ENCODE measurements around the gene CELSR2.

CELSR2 gene

DNA sequence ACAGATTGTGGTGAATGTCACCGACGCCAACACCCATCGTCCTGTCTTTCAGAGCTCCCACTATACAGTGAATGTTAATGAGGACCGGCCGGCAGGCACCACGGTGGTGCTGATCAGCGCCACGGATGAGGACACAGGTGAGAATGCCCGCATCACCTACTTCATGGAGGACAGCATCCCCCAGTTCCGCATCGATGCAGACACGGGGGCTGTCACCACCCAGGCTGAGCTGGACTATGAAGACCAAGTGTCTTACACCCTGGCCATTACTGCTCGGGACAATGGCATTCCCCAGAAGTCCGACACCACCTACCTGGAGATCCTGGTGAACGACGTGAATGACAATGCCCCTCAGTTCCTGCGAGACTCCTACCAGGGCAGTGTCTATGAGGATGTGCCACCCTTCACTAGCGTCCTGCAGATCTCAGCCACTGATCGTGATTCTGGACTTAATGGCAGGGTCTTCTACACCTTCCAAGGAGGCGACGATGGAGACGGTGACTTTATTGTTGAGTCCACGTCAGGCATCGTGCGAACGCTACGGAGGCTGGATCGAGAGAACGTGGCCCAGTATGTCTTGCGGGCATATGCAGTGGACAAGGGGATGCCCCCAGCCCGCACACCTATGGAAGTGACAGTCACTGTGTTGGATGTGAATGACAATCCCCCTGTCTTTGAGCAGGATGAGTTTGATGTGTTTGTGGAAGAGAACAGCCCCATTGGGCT lies 3.0 kb downstream of the CELSR2 start:
- DNase-seq: no peak

DNA sequence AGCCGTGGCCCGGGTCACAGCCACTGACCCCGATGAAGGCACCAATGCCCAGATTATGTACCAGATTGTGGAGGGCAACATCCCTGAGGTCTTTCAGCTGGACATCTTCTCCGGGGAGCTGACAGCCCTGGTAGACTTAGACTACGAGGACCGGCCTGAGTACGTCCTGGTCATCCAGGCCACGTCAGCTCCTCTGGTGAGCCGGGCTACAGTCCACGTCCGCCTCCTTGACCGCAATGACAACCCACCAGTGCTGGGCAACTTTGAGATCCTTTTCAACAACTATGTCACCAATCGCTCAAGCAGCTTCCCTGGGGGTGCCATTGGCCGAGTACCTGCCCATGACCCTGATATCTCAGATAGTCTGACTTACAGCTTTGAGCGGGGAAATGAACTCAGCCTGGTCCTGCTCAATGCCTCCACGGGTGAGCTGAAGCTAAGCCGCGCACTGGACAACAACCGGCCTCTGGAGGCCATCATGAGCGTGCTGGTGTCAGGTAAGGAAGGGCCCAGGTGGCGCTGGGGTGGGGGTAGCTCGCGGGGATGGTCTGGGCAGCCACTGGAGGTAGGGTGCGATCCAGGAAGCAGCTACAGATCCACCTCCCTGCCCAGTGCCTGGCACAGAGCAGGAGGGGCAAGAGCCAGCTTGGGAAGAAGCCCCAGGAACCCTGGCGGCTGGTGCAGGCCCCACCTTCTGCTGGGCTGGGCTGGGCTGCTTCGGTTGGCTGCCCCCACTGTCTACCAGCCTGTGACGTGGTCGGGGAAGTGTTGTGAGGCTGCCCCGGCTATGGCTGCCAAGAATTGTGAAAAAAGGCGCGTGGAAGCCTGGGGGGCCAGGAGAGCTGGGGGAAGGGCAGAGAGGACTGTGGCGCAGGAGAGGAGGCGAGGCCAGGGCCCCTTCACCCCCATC lies 3.8 kb downstream of the CELSR2 start:
- peak; percentile 72 for DNase-seq

DNA sequence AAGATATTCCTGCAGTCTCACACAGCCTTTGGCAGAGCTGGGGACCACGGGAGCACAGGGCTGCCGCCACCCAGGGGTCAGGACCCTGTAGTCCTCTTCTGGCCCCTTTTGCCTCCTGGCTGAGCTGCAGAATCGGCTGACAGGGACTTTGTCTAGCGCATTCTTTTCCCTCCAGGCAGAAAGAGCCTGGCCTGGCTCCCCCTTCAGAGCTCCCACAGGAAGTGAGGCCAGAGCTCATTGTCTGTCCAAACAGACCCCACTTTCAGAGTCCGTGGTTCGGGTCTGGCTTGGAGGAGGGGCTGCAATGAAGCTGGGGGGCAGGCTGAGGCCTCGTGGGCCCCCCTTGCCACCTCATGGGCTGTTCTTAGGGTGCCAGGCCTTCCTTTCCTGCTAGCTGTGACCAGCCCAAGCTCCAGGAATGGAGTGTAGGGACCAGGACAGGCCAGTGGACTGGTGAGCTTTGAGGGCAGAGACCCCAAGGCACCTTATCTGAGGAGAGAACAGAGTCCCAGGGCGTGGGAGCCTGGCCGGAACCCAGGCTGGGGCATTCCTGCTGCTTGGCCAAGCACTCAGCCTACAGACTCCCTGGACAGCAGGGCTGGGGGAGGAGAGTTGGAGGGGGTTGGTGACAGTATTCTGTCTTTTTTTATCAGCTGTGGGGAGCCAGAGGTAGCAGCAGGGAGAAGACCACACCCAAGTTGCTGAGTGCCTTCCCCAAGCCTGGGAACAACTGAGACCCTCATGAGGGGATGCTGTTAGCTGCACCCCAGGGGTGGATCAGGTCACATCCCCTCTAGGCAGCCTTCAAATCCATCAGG lies 4.7 kb downstream of the CELSR2 start:
- no peak for DNase-seq

DNA sequence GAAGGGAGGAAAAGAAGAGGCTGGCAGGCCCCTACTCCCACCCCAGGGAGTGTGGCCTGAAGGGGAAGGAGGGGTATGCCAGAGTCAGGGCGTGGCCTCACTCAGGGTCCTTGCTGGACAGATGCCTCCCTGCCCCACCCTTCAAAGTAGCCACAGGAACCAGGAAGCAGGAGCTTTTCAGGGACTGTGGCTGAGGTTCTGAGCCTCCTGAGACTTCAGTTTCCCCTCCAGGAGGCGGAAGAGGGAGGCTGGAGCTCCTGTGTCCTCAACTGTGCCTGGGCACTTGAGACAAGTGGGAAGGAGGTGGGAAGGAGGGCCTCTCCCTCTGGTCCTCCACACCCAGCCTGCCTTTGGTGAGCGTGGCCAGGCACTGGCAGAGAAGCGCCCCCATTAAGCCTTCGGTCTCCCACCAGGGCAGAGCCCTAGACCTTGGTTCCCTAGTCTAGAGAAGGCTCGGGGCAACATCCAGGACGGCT lies 5.3 kb downstream of the CELSR2 start:
- DNase-seq: peak; percentile 14

DNA sequence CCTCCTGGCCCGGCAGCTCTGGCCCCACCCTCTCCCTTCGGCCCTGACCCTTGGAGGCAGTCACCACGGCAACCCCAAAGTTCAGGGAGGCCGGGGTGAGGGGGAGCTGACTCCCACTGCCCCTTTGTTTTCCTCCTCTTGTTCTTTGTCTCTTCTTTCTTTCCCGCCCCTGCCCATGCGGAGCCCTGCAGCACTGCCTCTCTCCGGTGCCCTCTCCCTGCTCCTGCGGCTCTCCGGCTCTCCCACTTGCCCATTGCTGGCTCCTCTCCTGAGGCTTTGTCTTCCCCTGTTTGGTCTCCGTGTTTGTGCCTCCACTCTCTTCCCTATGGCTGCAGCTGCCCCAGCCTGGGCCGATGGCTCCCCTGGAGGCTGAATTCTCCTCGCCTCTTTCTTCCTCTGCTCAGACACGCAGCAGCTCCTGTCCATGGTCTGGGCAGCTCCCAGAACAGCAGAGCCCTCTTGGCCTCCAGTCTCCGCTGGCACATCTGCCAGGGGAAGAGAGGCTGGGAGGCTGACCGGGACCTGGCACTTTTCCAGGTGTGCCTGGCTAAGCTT lies 5.8 kb downstream of the CELSR2 start:
- DNase-seq: no peak

DNA sequence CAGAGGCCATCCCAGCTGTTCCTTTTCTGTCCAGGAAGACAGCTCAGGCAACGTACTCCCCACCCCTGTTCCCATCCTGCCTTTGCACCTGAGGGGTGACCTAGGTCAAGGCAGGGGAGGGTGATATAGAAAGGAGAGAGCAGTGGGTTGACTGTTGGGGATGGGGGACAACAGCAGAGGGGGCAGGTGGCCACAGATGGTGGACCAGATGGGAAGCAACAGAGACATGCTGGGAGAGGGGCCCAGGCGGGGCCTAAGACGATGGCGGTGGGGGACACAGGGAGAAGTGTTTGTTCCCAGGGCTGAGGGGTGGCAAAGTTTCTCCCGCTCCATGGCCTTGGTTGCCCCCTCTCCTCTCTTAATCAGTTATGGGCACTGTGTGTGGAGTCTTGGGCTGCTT lies 6.3 kb downstream of the CELSR2 start:
- DNase-seq: no peak

DNA sequence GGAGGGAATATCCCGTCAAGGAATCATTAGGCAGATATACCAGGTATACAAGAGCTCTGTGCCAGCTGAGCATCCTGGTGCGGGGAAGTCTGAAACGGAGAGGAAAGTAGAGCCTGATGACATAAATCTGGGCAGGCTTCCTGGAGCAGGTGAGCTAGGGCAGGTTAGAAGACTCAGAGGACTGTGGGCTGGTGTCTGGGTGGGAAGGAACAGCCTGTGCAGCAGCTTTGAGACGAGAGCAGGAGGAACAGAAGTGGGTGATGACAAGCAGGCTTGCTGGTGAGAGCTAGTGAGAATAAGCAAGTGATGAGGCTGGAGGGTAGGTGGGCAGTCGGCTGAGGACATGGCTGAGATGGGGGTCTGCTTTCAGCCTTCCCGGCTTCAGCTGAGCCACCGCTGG lies 6.7 kb downstream of the CELSR2 start:
- DNase-seq: no peak

DNA sequence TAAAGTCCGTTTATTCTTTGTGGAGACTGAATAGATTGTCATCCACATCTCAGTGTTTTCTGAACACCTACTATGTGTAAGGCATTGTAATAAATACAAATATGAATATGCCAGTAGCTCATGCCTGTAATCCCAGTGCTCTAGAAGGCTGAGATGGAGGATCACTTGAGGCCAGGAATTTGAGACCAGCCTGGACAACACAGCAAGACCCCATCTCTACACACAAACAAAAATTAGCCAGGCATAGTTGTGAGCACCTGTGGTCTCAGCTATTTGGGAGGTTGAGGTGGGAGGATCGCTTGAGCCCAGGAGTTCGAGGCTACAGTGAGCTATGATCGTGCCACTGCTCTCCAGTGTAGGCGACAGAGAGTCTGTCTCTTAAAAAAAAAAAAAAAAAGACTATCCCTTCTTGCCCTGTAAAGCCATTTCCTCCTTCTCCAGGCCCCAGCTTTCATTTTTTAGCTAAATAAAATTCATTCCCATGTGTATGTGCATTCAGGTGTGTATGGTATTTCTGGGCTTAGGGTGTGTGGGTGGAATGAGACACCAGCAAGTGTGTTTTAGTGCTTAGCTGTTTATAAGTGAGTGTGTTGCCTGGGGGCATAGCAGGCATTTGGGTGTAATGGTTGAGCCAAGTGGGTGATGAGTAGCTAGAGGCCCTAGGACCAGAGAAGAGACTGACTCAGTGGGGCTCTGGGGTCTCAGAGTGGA lies 7.8 kb downstream of the CELSR2 start:
- no peak for DNase-seq

DNA sequence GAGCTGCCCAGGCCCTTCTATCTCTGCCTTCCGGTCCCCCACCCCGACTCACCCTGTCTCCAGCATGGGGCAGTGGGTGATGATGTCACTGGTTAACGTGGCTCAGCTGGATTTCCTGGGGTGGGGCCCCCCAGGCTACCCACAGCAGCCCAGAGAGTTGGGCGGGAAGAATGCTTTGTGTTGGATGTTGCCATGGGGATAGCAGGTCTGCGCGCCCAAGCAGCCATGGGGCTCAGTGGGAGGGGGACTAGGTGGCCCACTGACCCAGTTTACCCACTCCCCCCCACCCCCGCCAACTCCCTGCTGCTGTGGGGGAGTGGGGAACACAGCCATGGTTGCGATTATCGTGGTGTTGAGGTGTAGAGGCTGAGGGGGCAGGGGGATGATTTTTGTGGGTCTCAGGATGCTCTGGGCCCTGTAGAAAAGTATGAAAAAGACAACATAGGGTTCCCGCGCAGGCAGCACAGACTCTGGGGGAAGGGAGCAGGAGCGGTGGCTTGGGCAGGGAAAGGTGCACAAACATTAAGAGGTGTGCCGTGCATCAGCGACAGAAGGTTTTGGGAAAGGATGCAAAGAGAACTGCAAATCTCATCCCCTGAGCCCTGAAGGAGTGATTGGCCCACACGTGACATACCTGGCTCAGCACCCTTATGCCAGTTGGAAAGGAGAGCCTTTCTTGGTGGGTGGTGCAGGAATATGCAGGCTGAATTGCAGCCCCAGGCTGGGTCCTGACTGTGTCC lies 8.5 kb downstream of the CELSR2 start:
- peak; percentile 6 for DNase-seq

DNA sequence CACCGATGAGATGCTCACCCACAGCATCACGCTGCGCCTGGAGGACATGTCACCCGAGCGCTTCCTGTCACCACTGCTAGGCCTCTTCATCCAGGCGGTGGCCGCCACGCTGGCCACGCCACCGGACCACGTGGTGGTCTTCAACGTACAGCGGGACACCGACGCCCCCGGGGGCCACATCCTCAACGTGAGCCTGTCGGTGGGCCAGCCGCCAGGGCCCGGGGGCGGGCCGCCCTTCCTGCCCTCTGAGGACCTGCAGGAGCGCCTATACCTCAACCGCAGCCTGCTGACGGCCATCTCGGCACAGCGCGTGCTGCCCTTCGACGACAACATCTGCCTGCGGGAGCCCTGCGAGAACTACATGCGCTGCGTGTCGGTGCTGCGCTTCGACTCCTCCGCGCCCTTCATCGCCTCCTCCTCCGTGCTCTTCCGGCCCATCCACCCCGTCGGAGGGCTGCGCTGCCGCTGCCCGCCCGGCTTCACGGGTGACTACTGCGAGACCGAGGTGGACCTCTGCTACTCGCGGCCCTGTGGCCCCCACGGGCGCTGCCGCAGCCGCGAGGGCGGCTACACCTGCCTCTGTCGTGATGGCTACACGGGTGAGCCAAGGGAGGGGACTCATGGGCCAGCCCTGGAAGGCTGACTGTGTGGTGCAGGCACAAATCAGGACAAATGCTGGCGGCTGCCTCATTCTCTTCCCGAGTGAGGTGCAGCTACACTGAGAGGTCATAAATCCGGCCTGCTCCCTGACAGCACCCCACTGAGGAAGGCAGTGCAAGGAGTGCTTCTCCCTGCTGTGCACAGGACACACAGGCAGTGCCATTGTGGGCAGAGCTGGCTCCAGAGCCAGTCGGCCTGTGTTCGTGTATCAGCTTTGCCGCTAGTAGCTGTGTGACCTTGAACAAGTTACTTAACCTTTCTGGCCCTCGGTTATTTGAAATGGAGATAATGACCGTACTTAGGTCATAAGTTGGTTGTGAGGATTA lies 9.4 kb downstream of the CELSR2 start:
- DNase-seq: no peak

DNA sequence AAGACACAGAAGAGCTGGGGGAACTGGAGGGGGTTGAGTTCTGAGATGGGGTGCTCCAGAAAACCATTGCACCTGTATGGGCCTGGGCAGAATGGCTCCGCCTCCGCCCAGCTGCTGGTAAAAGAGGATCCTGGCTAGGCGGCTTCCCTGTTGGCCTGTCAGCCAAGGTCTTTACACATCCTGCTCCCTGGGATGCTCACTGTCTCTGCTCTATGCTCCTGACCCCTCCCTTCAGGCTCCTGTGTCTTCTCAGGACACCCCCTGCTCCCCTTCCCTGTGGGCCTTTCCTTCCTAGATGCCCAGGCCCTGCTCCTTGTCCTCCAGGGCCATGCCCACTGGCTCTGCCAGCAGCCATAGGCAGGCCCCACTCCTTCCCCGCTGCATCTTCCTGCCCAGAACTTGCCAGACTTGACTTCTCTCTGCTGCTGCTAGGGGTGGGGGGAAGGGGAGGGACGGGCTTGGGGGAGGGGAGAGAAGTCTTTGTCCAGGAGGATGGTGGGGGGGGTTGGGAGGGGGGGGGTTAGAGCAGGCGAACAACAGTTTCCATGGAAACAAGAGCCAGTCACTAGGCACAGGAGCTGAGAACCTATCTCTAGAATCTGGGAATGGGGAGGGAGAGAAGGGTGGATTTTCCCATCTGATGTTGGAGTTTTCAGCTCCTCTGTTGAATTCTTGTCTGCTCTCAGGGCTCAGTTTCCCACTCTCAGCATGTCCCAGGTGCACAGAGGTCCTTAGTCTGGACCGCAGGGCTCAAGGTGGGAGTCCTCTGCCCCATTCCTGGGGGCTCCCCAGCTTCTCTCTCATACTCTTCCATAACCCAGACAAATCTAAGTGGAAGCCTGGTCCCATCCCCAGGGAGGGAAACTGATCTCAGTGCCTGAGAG lies 10.6 kb downstream of the CELSR2 start:
- no peak for DNase-seq

DNA sequence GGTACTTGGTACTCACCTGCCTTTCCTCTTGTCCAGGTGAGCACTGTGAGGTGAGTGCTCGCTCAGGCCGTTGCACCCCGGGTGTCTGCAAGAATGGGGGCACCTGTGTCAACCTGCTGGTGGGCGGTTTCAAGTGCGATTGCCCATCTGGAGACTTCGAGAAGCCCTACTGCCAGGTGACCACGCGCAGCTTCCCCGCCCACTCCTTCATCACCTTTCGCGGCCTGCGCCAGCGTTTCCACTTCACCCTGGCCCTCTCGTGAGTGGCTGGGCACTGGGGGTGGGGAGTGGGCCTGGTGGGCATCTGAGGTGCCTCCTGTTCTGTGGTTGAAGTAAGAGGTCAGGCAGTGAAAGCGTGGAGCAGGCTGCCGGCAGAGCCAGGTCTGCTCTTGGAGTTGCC lies 11.7 kb downstream of the CELSR2 start:
- DNase-seq: no peak

DNA sequence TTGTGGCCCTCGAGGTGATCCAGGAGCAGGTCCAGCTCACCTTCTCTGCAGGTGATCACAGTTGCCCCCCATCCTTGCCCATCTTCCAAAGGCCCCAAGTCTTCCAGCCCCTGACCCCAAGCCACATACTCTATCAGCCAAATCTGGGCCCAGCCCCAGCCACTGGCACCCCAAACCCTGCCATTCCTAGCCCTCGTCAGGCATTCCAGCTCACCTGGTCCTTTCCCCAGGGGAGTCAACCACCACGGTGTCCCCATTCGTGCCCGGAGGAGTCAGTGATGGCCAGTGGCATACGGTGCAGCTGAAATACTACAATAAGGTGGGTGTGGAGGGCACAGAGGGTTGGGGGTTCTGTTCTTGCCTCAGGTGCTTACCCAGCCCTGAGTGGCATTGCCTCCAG lies 12.2 kb downstream of the CELSR2 start:
- no peak for DNase-seq

DNA sequence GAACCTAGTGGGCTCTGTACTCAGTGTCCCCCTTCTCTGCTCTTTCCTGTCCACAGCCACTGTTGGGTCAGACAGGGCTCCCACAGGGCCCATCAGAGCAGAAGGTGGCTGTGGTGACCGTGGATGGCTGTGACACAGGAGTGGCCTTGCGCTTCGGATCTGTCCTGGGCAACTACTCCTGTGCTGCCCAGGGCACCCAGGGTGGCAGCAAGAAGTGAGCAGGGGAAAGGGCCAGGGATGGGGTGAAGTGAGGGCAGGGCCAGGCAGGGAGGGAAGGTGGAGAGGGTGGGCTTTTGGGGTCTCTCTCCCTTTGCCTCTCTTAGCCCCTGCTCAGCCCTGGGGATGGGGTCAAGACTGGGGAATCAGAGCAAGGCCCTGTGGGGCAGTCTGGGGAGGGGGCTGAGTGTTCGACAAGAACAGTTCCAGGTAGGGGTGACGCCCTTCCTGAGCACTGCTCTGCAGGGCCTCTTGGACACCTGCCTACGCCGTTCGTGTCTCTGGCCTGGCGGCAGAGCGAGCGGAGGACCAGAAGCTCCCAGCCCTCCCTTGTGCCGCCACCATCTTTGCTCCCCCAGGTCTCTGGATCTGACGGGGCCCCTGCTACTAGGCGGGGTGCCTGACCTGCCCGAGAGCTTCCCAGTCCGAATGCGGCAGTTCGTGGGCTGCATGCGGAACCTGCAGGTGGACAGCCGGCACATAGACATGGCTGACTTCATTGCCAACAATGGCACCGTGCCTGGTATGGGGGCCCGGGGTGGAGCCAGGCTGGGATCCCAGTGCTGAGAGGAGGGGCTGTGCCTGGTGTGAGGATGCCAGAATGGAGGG lies 13.1 kb downstream of the CELSR2 start:
- DNase-seq: no peak

DNA sequence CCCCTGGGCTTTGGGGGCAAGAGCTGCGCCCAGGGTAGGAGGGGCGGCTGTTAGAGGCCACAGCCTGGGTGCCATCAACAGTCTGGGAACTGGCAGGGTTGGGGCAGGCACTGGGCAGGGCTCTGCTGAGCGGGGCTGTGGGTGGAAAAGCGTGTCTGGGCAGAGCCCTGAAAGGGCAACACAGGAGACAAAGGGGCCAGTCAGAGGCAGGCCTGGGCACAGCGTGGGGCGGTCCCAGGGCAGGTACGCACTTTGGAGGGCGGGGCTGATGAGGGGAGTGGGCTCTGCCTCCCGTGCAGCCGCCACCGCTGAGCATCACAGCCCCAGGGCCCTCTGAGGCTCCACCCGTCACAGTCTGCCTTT lies 13.9 kb downstream of the CELSR2 start:
- peak; percentile 18 for DNase-seq

DNA sequence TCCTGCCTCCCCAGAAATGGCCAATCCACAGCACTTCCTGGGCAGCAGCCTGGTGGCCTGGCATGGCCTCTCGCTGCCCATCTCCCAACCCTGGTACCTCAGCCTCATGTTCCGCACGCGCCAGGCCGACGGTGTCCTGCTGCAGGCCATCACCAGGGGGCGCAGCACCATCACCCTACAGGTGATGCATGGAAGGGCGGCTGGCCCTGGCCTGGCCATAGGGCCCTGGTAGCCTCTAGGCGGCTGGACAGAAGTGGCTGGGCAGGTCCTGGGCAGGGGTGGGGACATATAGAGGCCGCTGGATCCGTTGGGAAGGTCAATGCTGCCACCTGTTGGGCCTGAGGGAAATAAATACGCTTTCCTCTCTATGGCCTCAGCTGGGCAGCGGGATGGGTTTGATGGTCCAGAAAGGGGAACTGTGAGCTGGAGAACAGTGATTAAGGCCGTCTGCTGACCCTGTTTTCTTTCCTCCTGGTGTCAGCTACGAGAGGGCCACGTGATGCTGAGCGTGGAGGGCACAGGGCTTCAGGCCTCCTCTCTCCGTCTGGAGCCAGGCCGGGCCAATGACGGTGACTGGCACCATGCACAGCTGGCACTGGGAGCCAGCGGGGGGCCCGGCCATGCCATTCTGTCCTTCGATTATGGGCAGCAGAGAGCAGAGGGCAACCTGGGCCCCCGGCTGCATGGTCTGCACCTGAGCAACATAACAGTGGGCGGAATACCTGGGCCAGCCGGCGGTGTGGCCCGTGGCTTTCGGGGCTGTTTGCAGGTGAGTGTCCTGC lies 14.4 kb downstream of the CELSR2 start:
- peak; percentile 50 for DNase-seq

DNA sequence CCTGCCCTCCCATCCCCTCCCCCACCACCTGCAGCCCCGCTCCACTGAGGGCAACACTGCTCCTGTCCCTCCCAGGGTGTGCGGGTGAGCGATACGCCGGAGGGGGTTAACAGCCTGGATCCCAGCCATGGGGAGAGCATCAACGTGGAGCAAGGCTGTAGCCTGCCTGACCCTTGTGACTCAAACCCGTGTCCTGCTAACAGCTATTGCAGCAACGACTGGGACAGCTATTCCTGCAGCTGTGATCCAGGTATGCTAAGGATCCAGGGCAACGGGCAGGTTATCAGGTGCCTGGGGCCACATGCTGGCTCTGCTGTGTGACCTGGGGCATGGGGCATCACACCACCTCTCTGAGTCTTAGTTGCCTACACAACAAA lies 15.0 kb downstream of the CELSR2 start:
- DNase-seq: no peak

DNA sequence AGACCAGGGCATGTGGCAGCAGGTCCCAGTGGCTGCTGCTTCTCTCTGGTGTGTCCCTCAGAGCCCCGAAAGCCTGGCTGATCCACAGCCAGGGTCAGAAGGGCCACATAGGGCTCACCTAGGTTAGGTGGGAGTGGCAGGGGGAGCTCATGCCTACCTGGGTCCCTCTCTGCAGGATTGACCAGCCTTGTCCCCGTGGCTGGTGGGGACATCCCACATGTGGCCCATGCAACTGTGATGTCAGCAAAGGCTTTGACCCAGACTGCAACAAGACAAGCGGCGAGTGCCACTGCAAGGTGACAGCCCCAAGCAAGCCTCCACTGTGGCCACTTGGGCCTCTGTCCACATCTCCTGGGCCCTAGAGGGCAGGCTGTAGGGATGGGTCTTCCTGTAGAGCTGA lies 15.7 kb downstream of the CELSR2 start:
- no peak for DNase-seq

All from COR-L47 (cell line).